Subcutaneous adipose tissue (tissue), 4 donors: Measurements from ENCODE around the gene POGZ. TPM values are rescaled to one million over a fixed set of nuclear protein-coding genes. Genes with fewer than 3 reads are reported as not detected.

Experiments
- CTCF ChIP-seq: fragments of 450-650 bp; IDR thresholded peaks from one replicate; pipeline ENCODE4 v1.5.1; 2016; ENCODE audit warnings: low read depth, mild to moderate bottlenecking, control low read depth, antibody characterized with exemption, moderate library complexity
- total RNA-seq, 4 donors: library from RNA; depleted of rRNA; stranded (reverse); fragments of >200 nt; gene quantifications; one replicate each; pipeline ENCODE4 v1.1.0, GENCODE V29; 2016

The POGZ gene
- total RNA-seq, 4 donors from 2014 or later: 39.9 to 51.6 (median 47.3) TPM

DNA sequence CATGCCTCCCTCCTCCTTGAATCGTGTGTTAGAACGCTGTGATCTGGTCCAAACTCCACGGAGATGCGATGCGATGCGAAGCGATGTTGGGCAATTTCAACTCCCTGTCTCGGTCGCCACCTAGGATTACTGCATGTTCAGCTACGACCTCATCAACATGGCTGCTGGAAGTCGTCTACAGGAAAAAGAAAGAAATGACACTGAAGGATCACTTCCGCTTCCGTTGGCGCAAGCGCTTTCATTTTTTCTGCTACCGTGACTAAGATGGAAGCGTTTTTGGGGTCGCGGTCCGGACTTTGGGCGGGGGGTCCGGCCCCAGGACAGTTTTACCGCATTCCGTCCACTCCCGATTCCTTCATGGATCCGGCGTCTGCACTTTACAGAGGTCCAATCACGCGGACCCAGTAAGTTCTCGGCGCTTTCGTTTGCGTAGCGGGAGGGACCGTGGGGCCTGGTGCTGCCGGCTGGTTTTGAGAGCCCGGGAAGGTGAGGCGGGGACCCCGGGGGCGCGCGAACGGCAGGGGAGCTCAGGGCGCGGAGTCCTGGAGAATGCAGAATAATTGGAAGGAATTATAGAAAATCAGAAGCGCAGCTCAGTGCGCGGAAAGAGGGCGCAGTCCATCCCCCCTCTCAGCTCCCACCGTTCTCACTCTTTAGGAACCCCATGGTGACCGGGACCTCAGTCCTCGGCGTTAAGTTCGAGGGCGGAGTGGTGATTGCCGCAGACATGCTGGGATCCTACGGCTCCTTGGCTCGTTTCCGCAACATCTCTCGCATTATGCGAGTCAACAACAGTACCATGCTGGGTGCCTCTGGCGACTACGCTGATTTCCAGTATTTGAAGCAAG is 59.7 kb downstream of the POGZ start, which contains the start of gene PSMB4:
PSMB4 (plus strand) TSS at position 250 of the 848 bp plus-strand sequence; CDS start at position 265, 15 bp downstream.
- no peak for TF ChIP-seq CTCF

GRCh38 chr1:151393583-151393982 is 65.7 kb downstream of the POGZ start:
- TF ChIP-seq CTCF: no peak

- TF ChIP-seq CTCF: no peak
Observed at GRCh38 chr1:151391079-151391563, 68.2 kb downstream of the POGZ start.

DNA sequence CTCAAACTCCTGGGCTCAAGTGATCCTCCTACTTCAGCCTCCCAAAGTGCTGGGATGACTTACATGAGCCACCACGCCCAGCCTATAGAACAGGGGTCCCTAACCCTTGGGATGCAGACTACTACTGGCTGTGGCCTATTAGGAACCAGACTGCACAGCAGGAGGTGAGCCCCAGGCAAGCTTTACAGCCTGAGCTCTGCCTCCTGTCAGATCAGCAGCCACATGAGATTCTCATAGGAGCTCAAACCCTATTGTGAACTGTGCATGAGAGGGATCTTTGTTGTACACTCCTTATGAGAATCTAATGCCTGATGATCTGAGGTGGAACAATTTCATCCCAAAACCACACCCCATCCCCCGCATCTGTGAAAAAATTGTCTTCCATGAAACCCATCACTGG is 73.3 kb downstream of the POGZ start:
- no peak for TF ChIP-seq CTCF

GRCh38 chr1:151384584-151384983 is 74.7 kb downstream of the POGZ start:
- TF ChIP-seq CTCF: no peak

- no peak for TF ChIP-seq CTCF
Observed at GRCh38 chr1:151377150-151377884, 82.0 kb downstream of the POGZ start.

DNA sequence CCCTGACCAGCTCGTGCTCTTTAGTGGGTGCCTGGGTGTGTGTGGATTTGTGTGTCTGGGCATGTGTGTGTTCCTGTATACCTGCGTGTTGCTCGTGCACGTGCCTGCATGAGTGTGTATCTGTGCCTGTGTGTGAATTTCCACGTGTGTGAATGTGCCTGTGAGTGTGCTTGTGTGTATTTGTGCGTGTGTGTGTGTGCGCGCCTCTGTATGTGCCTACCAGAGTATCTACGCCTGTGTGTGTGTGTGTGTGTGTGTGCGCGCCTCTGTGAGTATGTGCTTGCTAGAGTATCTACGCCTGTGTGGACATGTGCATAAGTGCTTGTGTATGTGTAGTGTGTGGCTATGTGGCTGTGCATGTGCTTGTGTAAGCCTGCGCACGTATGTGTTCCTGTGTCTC is 86.1 kb downstream of the POGZ start:
- TF ChIP-seq CTCF: no peak
